Mesendoderm (in vitro differentiated cells): Measurements from ENCODE around the gene DCTN2.

Experiments
- DNase-seq: peaks from one replicate; pipeline ENCODE4 v3.0.0; 2013
- H2AK5ac ChIP-seq: 2 replicates; pipeline ENCODE4 v1.6.1; 2013; ENCODE audit warnings: low read length, inconsistent platforms
- H2BK120ac ChIP-seq: 2 replicates; pipeline ENCODE4 v1.6.1; 2013; ENCODE audit warnings: low read depth, mild to moderate bottlenecking, low read length, moderate library complexity, mixed read lengths
- H2BK15ac ChIP-seq: replicated peaks from 2 replicates; pipeline ENCODE4 v1.6.1; 2013; ENCODE audit warnings: low read depth, mild to moderate bottlenecking, moderate library complexity
- H2BK5ac ChIP-seq: 2 replicates; pipeline ENCODE4 v1.6.1; 2013; ENCODE audit warnings: low read length, inconsistent platforms
- H3K18ac ChIP-seq: 2 replicates; pipeline ENCODE4 v1.6.1; 2013; ENCODE audit warnings: mild to moderate bottlenecking, low read length, mixed read lengths
- H3K23ac ChIP-seq: one replicate; pipeline ENCODE4 v1.6.1; 2013; ENCODE audit warnings: low read length
- H3K27ac ChIP-seq: 2 replicates; pipeline ENCODE4 v1.5.1; 2013; ENCODE audit warnings: low read depth, mild to moderate bottlenecking, inconsistent platforms, low read length, moderate library complexity
- H3K27me3 ChIP-seq: 2 replicates; pipeline ENCODE4 v1.6.1; 2013; ENCODE audit warnings: low read length, control low read depth, mild to moderate bottlenecking, inconsistent platforms; ENCODE audit not compliant: insufficient read depth, poor library complexity
- H3K36me3 ChIP-seq: 2 replicates; pipeline ENCODE4 v1.6.1; 2013; ENCODE audit warnings: low read length, inconsistent platforms; ENCODE audit not compliant: control insufficient read depth, insufficient read depth
- H3K4ac ChIP-seq: one replicate; pipeline ENCODE4 v1.6.1; 2013; ENCODE audit warnings: low read depth, mild to moderate bottlenecking, low read length, moderate library complexity
- H3K4me1 ChIP-seq: 2 replicates; pipeline ENCODE4 v1.6.1; 2013; ENCODE audit warnings: low read depth, low read length, inconsistent platforms; ENCODE audit not compliant: control insufficient read depth
- H3K4me2 ChIP-seq: 2 replicates; pipeline ENCODE4 v1.6.1; 2013; ENCODE audit warnings: low read length
- H3K4me3 ChIP-seq: 2 replicates; pipeline ENCODE4 v1.5.1; 2013; ENCODE audit warnings: mild to moderate bottlenecking, low read length
- H3K56ac ChIP-seq: one replicate; pipeline ENCODE4 v1.6.1; 2013; ENCODE audit warnings: low read length
- H3K79me1 ChIP-seq: 2 replicates; pipeline ENCODE4 v1.6.1; 2013; ENCODE audit warnings: low read length, inconsistent platforms
- H3K79me2 ChIP-seq: 2 replicates; pipeline ENCODE4 v1.6.1; 2013; ENCODE audit warnings: mild to moderate bottlenecking, low read length; ENCODE audit not compliant: control insufficient read depth, insufficient read depth
- H3K9ac ChIP-seq: 2 replicates; pipeline ENCODE4 v1.6.1; 2013; ENCODE audit warnings: low read length, inconsistent platforms
- H4K5ac ChIP-seq: one replicate; pipeline ENCODE4 v1.6.1; 2013; ENCODE audit warnings: low read length
- H4K8ac ChIP-seq: one replicate; pipeline ENCODE4 v1.6.1; 2013; ENCODE audit warnings: low read depth, mild to moderate bottlenecking, control low read depth, low read length, moderate library complexity
- WGBS: extraction: QIAGEN DNeasy Blood & Tissue Kit; methylation state at CpG from one replicate; pipeline ENCODE4 v1.1.7; 2013; ENCODE audit warnings: low lambda C conversion rate, missing lambda C conversion rate; ENCODE audit not compliant: insufficient coverage; ENCODE audit errors: extremely low coverage; 5-methylcytosine and 5-hydroxymethylcytosine counted together

The DCTN2 gene

DNA sequence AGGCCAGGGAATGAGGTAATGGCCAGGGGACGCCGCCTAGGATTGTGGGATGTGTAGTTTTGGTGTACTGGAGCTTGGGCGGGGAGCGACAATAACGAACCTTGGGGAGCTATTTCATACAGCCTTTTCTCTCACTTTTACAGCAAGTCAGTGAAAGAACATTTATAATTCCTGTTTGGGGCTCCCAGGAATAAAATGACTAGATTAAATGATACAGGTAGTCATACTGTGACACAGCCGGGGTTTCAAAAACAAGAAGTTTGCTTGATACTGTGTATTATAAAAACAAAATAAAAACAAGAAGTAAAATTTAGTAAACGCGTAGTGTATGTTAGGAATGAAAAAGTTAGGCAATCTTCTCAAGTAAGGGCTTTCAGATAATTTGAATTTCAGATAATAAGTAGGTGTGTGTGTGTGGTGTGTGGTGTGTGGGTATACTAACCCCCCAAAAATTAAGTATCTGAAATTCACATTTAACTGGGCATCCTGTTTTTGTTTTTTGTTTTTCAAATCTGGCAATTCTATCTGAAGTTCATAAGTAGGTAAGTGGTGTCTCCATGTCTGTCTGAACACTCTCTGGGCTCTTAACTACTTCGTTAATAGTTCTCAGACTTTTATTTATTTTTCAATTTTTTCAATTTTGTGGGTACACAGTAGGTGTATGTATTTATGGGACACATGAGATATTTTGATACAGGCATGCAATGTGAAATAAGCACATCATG, 458 bp upstream of the DCTN2 start:
- no peak overlapping the region for H2AK5ac ChIP-seq
- H3K79me2 ChIP-seq: peaks cover 12% of the 10 kb centered on the region
- H3K23ac ChIP-seq: no peak overlapping the region
- no peak overlapping the region for H2BK15ac ChIP-seq
- no peak overlapping the region for H4K5ac ChIP-seq
- H4K8ac ChIP-seq: no peak overlapping the region
- H3K27me3 ChIP-seq: peaks cover 2% of the 10 kb centered on the region
- no peak overlapping the region for H3K4ac ChIP-seq
- no peak overlapping the region for H3K18ac ChIP-seq
- H3K4me3 ChIP-seq: no peak overlapping the region
- H3K56ac ChIP-seq: no peak overlapping the region
- no peak overlapping the region for H3K9ac ChIP-seq
- H3K27ac ChIP-seq: no peak overlapping the region
- no peak for DNase-seq
- H3K4me2 ChIP-seq: no peak overlapping the region
- peaks cover 8% of the 10 kb centered on the region for H3K4me1 ChIP-seq
- no peak overlapping the region for H2BK5ac ChIP-seq
- peaks cover 15% of the 10 kb centered on the region for H3K79me1 ChIP-seq
- no peaks in the 10 kb centered on the region for H3K36me3 ChIP-seq
- H2BK120ac ChIP-seq: no peak overlapping the region
- WGBS: no CpG with 5 or more reads among the region's 9 CpGs

DNA sequence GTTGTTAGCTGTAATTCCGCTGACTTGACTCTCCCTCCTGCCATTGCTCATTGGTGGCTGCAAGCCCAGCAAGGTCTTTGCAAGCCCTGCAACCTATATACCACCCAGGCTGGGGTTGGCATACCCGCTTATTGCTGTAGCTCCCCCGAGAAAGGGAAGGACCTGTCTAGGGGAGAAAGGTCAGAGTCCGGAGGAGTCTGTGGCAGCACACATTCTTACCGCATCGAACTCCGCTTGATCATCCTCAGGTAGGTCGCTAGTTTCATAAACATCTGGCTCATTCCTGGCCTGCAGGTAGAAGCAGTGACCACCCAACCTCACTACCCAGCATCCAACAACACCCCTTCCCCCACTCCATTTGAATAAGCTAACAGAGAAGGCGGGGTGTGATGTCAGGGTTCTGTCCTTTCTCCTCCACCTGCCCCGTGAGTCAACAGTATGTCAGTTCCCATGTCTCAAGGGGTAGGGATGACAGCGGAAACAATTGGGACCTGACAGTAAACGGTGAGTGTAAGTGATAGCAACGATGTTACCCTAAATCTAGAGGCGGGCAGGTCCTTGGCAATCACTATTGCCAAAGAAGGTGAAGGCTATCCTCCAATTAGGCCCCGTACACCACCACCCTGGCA, 1.1 kb downstream of the DCTN2 start:
- peaks cover 2% of the 10 kb centered on the region for H3K36me3 ChIP-seq
- peaks cover 15% of the 10 kb centered on the region for H3K79me1 ChIP-seq
- H3K27ac ChIP-seq: no peak overlapping the region
- peak overlapping the region; percentile 81 for H2AK5ac ChIP-seq
- DNase-seq: peak; percentile 67
- H3K4me1 ChIP-seq: peaks cover 8% of the 10 kb centered on the region
- no CpG with 5 or more reads among the region's 15 CpGs for WGBS
- H3K4ac ChIP-seq: no peak overlapping the region
- H3K79me2 ChIP-seq: peaks cover 12% of the 10 kb centered on the region
- H2BK120ac ChIP-seq: no peak overlapping the region
- H3K4me2 ChIP-seq: peak overlapping the region; percentile 96
- H4K8ac ChIP-seq: no peak overlapping the region
- H3K27me3 ChIP-seq: peaks cover 2% of the 10 kb centered on the region
- no peak overlapping the region for H3K18ac ChIP-seq
- peak overlapping the region; percentile 91 for H3K56ac ChIP-seq
- H3K23ac ChIP-seq: peak overlapping the region; percentile 100
- H4K5ac ChIP-seq: no peak overlapping the region
- H3K4me3 ChIP-seq: peak overlapping the region; percentile 80
- H2BK15ac ChIP-seq: no peak overlapping the region
- H2BK5ac ChIP-seq: no peak overlapping the region
- H3K9ac ChIP-seq: peak overlapping the region; percentile 91

DNA sequence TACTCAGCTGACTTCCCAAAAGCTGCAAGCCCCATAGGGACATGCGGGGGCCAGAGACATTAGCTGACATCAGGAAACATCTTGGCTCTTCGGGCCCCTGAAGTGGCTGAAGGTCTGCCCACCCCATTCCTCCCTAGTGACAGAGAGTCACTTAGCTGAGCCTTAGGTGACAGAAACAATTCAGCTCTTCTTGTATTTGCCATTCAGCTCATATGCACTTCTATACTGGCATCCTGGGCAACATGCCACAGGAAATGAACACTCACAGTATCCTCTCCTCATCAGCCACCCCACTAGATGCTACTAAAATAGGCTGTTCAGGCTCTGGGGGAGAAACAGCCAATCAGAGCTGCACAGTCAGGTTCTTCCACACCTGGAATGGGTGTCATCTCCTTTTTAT, 3.4 kb downstream of the DCTN2 start:
- Histone ChIP-seq H2BK120ac (no peak overlapping the region), H3K56ac (no peak overlapping the region), H3K4me1 (peaks cover 8% of the 10 kb centered on the region), H4K8ac (no peak overlapping the region), H3K79me1 (peaks cover 15% of the 10 kb centered on the region), H2AK5ac (no peak overlapping the region), H3K79me2 (peaks cover 12% of the 10 kb centered on the region), H3K9ac (no peak overlapping the region), H3K4me3 (no peak overlapping the region), H3K23ac (no peak overlapping the region), H4K5ac (no peak overlapping the region), H3K27me3 (no peaks in the 10 kb centered on the region), H3K18ac (no peak overlapping the region), H2BK5ac (no peak overlapping the region), H3K4ac (no peak overlapping the region), H3K4me2 (no peak overlapping the region), H3K36me3 (peaks cover 4% of the 10 kb centered on the region), H2BK15ac (no peak overlapping the region), H3K27ac (no peak overlapping the region)
- no CpG with 5 or more reads among the region's 2 CpGs for WGBS
- no peak for DNase-seq

DNA sequence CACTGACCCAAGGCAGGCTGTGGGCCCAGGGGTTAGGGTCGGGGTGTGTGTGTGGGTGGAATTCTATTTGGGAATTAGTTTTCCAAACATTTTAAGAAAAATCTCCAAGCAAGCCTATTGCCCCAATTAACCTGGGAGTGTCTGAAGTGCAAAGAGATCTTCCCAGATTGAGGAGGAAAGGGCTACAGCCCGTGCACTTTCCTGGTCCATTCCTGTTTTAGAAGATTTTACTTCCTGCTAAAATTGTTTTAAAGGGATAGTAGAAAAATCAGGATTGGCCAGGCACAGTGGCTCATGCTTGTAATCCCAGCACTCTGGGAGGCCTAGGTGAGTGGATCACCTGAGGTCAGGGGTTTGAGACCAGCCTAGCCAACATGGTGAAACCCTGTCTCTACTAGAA, 5.3 kb downstream of the DCTN2 start:
- no peak overlapping the region for H2BK5ac ChIP-seq
- peaks cover 8% of the 10 kb centered on the region for H3K36me3 ChIP-seq
- no peak overlapping the region for H3K9ac ChIP-seq
- H3K27me3 ChIP-seq: no peaks in the 10 kb centered on the region
- no peak overlapping the region for H3K4ac ChIP-seq
- no peak overlapping the region for H3K56ac ChIP-seq
- peaks cover 12% of the 10 kb centered on the region for H3K79me2 ChIP-seq
- no peak overlapping the region for H3K18ac ChIP-seq
- WGBS: no CpG with 5 or more reads among the region's 2 CpGs
- H4K8ac ChIP-seq: no peak overlapping the region
- no peak overlapping the region for H3K4me2 ChIP-seq
- no peak overlapping the region for H3K4me3 ChIP-seq
- no peak overlapping the region for H2BK15ac ChIP-seq
- no peak overlapping the region for H2AK5ac ChIP-seq
- H4K5ac ChIP-seq: no peak overlapping the region
- no peak overlapping the region for H3K23ac ChIP-seq
- no peak for DNase-seq
- peaks cover 15% of the 10 kb centered on the region for H3K79me1 ChIP-seq
- no peak overlapping the region for H3K27ac ChIP-seq
- H2BK120ac ChIP-seq: no peak overlapping the region
- H3K4me1 ChIP-seq: peaks cover 8% of the 10 kb centered on the region

DNA sequence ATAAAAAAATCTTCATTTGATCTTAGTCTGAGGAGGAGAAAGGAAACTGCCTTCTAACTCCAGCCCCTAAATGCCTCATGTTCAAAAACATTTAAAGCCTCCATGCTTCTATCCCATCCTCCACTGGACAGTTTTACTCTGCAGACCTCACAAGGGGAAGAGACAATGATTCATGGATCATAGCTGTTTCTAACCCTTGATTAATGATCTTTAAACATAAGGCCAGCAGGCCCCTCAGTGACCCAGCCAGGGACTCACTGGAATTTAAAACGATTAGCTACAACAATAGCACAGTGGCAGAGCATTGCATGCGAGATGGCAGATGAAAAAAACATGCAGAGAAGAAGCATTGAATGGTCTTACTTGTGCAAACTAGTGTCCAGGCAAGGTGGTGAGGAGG, 6.0 kb downstream of the DCTN2 start:
- Histone ChIP-seq H3K4ac (no peak overlapping the region), H3K27me3 (no peaks in the 10 kb centered on the region), H2BK5ac (no peak overlapping the region), H3K27ac (no peak overlapping the region), H4K5ac (no peak overlapping the region), H3K36me3 (peaks cover 8% of the 10 kb centered on the region), H3K56ac (no peak overlapping the region), H3K4me1 (peaks cover 4% of the 10 kb centered on the region), H3K79me1 (peaks cover 9% of the 10 kb centered on the region), H3K4me2 (no peak overlapping the region), H3K18ac (no peak overlapping the region), H2BK120ac (no peak overlapping the region), H3K23ac (no peak overlapping the region), H3K9ac (no peak overlapping the region), H2BK15ac (no peak overlapping the region), H3K4me3 (no peak overlapping the region), H2AK5ac (no peak overlapping the region), H4K8ac (no peak overlapping the region), H3K79me2 (peaks cover 8% of the 10 kb centered on the region)
- WGBS: no CpG with 5 or more reads among the region's 2 CpGs
- DNase-seq: no peak
